H1 (cell line): ENCODE measurements around the gene NEDD4. TPM values are rescaled to one million over a fixed set of nuclear protein-coding genes. Genes with fewer than 3 reads are reported as not detected.

Source experiments
- CREB1 ChIP-seq: IDR thresholded peaks from 2 replicates; pipeline ENCODE4 v1.6.1; 2012; ENCODE audit warnings: inconsistent platforms
- CTBP2 ChIP-seq: IDR thresholded peaks from 2 replicates; pipeline ENCODE4 v1.7.0; 2011; ENCODE audit warnings: borderline replicate concordance, mild to moderate bottlenecking, moderate library complexity, mixed read lengths, low read length; ENCODE audit not compliant: insufficient read depth, insufficient read length
- HDAC6 ChIP-seq: IDR thresholded peaks from one replicate; pipeline ENCODE4 v1.7.1; 2012; ENCODE audit warnings: low read depth, mild to moderate bottlenecking, inconsistent platforms, low read length, moderate library complexity
- RFX5 ChIP-seq: IDR thresholded peaks from 2 replicates; pipeline ENCODE4 v1.6.1; 2011; ENCODE audit warnings: low read depth, low read length, improper control_type of control experiment, borderline replicate concordance
- TBP ChIP-seq: IDR thresholded peaks from 2 replicates; pipeline ENCODE4 v1.6.1; 2011; ENCODE audit warnings: low read depth, low read length, improper control_type of control experiment
- polyA plus RNA-seq, 7 experiments: library from polyadenylated mRNA; depleted of rRNA in 3 of 7; stranded (reverse) in 5 of 7; unstranded in 2 of 7; fragments of >200 nt in 5 of 7; fragments of 200-250 nt in 2 of 7; gene quantifications; 1 replicate in 5 of 7; 2 replicates in 1 of 7; 4 replicates in 1 of 7; pipeline versions ENCODE4 v1.2.1 to v1.2.3, GENCODE V29; 2011 to 2013; ENCODE audit warnings: missing spikeins in 2 of 7, mixed read lengths in 2 of 7
- total RNA-seq: library from RNA; stranded (reverse); fragmentation: NEBNext Ultra II Directional; extraction: Animal tissue kit (Norgen Biotek cat#: 25700); gene quantifications from 2 replicates; pipeline ENCODE4 v1.2.1, GENCODE V29; 2021

The NEDD4 gene
- total and polyA plus RNA-seq, 2 of the 8 experiments (the other 6 are each of a cell fraction or from before 2014, with no cell fraction given): 0.95 to 3.9 TPM

- TF ChIP-seq CREB1 (no peak), HDAC6 (no peak), CTBP2 (no peak), TBP (no peak), RFX5 (no peak)
Measured at GRCh38 chr15:55992769-55993110, 672 bp downstream of the NEDD4 start (continued).
